ENCODE measurements around the gene TMEM170A. TPM values are rescaled to one million over a fixed set of nuclear protein-coding genes. Genes with fewer than 3 reads are reported as not detected.

The TMEM170A gene
- total RNA-seq, 1 donor from 2014 or later = 21.9 TPM

DNA sequence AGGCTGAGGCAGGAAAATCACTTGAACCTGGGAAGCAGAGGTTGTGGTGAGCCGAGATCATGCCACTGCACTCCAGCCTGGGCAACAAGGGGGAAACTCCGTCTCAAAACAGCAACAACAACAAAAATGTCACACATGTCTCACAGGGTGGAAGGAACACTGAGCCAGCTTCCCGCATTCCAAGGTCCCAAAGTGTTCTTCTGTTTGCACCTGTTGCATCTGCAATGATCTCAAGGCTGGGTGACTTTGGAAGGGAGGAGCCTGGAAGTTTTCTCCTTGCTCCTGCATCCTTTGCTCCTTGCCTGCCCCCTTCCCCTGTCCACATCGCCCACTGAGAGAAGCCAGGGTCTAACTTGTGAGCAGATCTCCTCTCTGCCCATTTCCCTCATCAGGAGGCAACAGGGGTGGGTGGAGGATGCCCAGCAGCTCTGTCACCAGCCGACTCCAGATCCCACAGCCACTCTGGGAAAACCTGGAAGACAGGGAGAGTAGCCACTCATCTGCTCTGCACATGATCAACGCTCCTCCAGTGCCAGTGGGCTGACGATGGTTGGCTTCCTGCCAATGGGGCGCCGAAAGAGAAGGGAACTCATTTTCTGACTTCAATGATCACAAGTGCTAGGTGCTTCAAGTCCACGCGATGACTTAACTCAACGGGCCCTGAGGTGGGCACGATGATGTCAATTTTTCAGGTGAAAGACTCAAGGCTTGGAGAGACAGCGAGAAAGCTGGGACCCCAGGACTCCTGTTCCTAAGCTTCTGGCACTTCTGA lies 18.1 kb upstream of the TMEM170A start:
- no peaks in the 10 kb centered on the region for H3K9me3 ChIP-seq (ENCODE audit: control insufficient read depth in 3 of 3, low read length in 3 of 3)
- H3K27ac ChIP-seq (ENCODE audit: low read depth, low read length) = no peak overlapping the region

DNA sequence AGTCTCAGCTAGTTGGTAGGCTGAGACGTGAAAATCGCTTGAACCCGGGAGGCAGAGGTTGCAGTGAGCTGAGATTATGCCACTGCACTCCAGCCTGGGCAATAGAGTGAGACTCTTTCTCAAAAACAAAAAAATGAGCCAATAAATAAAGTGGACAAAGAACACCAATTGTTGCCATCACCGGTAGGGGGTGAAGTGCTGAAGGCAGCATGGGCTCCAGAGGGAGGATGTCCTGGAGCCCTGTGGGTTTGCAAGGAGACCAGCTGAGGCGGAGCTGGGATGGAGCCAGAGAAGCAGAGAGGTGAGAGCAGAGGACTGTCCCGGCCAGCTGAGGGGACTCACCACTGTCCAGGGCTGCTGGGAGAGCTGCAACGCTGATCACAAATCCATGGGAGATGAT lies 17.0 kb upstream of the TMEM170A start:
- Histone ChIP-seq H3K9me3 (ENCODE audit: control insufficient read depth in 3 of 3, low read length in 3 of 3) (no peaks in the 10 kb centered on the region), H3K27me3 (ENCODE audit: control insufficient read depth in 3 of 3, insufficient read depth in 3 of 3, low read length in 3 of 3) (peaks cover 0 to 6% (median 0%) of the 10 kb centered on the region in 3 donors), H3K9ac (ENCODE audit: low read depth in 1 of 3, low read length in 3 of 3) (no peak overlapping the region), H3K36me3 (ENCODE audit: control insufficient read depth in 3 of 3, insufficient read depth in 3 of 3, low read length in 3 of 3) (no peaks in the 10 kb centered on the region), H3K4me3 (ENCODE audit: low read length in 3 of 3) (no peak overlapping the region), H3K27ac (ENCODE audit: low read depth, low read length) (no peak overlapping the region), H3K4me1 (ENCODE audit: control insufficient read depth in 3 of 3, insufficient read depth in 3 of 3, low read length in 3 of 3) (peaks cover 0 to 6% (median 5%) of the 10 kb centered on the region in 3 donors)

More for the DNA sequence above, 18.1 kb upstream of the TMEM170A start:
- Histone ChIP-seq H3K36me3 (ENCODE audit: control insufficient read depth in 3 of 3, insufficient read depth in 3 of 3, low read length in 3 of 3) (no peaks in the 10 kb centered on the region), H3K27me3 (ENCODE audit: control insufficient read depth in 3 of 3, insufficient read depth in 3 of 3, low read length in 3 of 3) (peaks cover 0 to 6% (median 0%) of the 10 kb centered on the region in 3 donors), H3K4me3 (ENCODE audit: low read length in 3 of 3) (no peak overlapping the region), H3K4me1 (ENCODE audit: control insufficient read depth in 3 of 3, insufficient read depth in 3 of 3, low read length in 3 of 3) (peaks cover 0 to 6% (median 5%) of the 10 kb centered on the region in 3 donors), H3K9ac (ENCODE audit: low read depth in 1 of 3, low read length in 3 of 3) (no peak overlapping the region)

DNA sequence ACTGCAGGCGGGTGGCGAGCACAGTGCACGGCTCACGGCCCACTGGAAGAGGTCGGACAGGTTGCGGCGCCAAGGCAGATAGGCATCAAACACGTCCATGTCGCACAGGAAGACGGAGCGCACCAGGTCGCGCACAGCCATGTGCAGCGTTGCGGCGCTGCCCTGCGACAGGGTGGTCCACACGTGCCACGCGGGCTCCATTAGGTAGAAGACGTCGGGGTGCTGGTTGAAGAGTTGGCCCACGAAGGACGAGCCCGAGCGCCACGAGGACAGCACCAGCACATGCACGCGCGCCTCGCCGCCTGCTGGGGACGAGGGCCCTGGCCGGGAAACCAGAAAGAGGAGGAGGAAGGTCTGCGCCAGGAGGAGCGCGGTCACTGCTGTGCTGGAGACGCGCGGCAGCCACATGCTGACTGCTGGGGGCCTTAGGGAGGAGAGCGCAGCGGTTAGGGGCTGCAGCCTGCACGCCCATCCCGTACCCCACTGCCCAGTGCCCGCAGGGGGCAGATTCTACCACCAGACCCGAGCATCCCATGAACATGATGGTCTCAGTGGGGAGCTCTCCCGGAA lies 15.0 kb upstream of the TMEM170A start:
- Histone ChIP-seq H3K27me3 (ENCODE audit: control insufficient read depth in 3 of 3, insufficient read depth in 3 of 3, low read length in 3 of 3) (no peaks in the 10 kb centered on the region), H3K36me3 (ENCODE audit: control insufficient read depth in 3 of 3, insufficient read depth in 3 of 3, low read length in 3 of 3) (no peaks in the 10 kb centered on the region), H3K9me3 (ENCODE audit: control insufficient read depth in 3 of 3, low read length in 3 of 3) (no peaks in the 10 kb centered on the region), H3K4me1 (ENCODE audit: control insufficient read depth in 3 of 3, insufficient read depth in 3 of 3, low read length in 3 of 3) (peaks cover 0 to 6% (median 5%) of the 10 kb centered on the region in 3 donors), H3K4me3 (ENCODE audit: low read length in 3 of 3) (no peak overlapping the region), H3K27ac (ENCODE audit: low read depth, low read length) (no peak overlapping the region), H3K9ac (ENCODE audit: low read depth in 1 of 3, low read length in 3 of 3) (no peak overlapping the region)

DNA sequence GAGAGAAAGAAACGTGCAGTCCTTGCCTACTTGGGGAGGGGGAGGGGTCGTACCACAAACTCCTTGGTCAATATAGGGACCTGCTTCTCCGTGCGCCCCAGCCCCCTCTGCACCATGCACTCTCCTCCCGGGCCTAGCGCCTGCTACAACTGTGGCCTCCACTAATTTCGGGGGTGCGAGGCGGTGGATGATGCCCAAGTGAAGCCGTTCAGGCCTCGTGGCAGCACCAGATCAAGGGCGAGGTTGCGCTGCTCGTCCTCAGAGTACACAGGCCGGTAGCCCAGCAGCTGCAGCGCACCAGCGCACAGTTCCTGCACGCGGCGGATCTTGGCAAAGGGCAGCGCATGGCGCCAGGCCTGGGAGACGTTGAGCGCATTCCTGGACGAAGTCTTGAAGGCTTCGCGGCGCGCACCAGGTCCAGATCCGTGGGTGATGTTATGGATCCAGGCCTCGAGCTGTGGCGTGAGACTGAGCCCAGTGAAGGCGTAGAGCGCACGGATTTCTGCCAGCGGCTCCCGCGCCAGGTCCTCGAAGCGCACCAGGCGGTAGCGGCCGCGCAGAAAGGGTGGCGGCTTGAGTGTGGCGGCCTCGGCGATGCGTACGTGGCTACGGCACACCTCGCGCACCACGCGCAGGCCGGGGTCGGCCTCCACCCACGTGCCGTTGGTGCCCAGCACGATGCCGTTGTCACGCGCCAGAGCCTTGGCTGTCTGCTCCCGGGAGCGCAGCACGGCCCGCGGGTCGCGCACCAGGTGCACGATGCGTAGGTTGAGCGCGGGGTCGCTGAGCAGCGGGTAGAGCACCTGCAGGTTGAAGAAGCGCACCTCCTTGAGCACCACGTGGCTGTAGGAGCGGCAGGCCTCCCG lies 14.2 kb upstream of the TMEM170A start:
- no peaks in the 10 kb centered on the region for H3K9me3 ChIP-seq (ENCODE audit: control insufficient read depth in 3 of 3, low read length in 3 of 3)
- H3K36me3 ChIP-seq (ENCODE audit: control insufficient read depth in 3 of 3, insufficient read depth in 3 of 3, low read length in 3 of 3) = no peaks in the 10 kb centered on the region
- peaks cover 0 to 6% (median 5%) of the 10 kb centered on the region in 3 donors for H3K4me1 ChIP-seq (ENCODE audit: control insufficient read depth in 3 of 3, insufficient read depth in 3 of 3, low read length in 3 of 3)
- no peaks in the 10 kb centered on the region for H3K27me3 ChIP-seq (ENCODE audit: control insufficient read depth in 3 of 3, insufficient read depth in 3 of 3, low read length in 3 of 3)
- H3K9ac ChIP-seq (ENCODE audit: low read depth in 1 of 3, low read length in 3 of 3) = no peak overlapping the region
- H3K27ac ChIP-seq (ENCODE audit: low read depth, low read length) = no peak overlapping the region
- H3K4me3 ChIP-seq (ENCODE audit: low read length in 3 of 3) = no peak overlapping the region

DNA sequence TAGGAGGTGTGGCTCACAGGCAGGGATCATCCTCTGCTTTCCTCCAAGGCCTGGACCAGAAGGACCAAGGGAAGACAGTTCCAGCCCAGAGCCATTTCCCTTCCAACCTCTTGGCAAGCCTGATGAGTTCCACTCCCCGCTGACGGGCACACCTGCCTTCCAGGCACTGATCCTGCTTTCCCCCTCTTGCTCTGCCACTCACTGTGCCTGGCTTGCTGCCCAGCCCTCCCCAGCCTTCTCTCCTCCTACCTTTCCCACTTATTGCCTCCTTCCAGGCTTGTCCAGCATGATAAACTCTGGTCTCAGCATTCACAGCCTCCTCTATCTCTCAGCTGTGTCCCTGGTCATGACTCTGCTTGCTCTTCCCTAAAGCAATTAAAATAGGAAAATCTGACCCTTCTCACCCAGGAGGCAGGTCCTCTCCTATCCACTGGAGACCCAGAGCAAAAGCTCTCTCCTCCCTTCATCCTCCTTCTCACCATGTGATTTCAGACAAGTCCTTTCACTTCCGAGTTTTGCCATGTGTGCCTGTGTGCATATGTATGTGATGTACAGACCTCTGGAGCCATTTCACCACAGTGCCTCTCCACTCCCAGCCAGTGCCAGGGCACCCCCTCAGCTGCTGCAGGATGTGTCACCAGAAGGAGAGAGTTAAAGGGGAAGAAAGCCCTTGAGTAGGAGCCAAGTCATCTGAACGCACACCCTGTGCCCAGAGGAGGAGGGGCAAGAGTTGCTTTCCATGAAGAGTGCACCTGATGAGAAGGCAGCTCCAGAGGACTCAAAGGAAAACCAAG lies 13.4 kb upstream of the TMEM170A start:
- no peaks in the 10 kb centered on the region for H3K27me3 ChIP-seq (ENCODE audit: control insufficient read depth in 3 of 3, insufficient read depth in 3 of 3, low read length in 3 of 3)
- H3K27ac ChIP-seq (ENCODE audit: low read depth, low read length) = no peak overlapping the region
- no peak overlapping the region for H3K4me3 ChIP-seq (ENCODE audit: low read length in 3 of 3)
- H3K9ac ChIP-seq (ENCODE audit: low read depth in 1 of 3, low read length in 3 of 3) = no peak overlapping the region
- no peaks in the 10 kb centered on the region for H3K36me3 ChIP-seq (ENCODE audit: control insufficient read depth in 3 of 3, insufficient read depth in 3 of 3, low read length in 3 of 3)
- no peaks in the 10 kb centered on the region for H3K9me3 ChIP-seq (ENCODE audit: control insufficient read depth in 3 of 3, low read length in 3 of 3)
- no peaks in the 10 kb centered on the region for H3K4me1 ChIP-seq (ENCODE audit: control insufficient read depth in 3 of 3, insufficient read depth in 3 of 3, low read length in 3 of 3)

DNA sequence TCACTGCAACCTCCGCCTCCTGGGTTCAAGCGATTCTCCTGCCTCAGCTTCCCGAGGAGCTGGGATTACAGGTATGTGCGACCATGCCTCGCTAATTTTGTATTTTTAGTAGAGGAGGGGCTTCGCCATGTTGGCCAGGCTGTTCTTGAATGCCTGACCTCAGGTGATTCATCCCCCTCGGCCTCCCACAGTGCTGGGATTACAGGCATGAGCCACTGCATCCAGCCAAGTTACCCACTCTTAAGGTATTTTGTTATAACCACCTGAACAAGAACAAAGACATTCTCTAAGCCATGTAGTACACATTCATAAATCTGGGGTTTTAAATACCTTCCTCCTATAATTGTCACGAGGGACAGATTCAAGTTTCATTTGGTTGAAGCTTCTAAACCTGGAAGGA lies 12.3 kb upstream of the TMEM170A start:
- H3K27me3 ChIP-seq (ENCODE audit: control insufficient read depth in 3 of 3, insufficient read depth in 3 of 3, low read length in 3 of 3) = no peaks in the 10 kb centered on the region
- H3K9ac ChIP-seq (ENCODE audit: low read depth in 1 of 3, low read length in 3 of 3) = no peak overlapping the region
- no peaks in the 10 kb centered on the region for H3K36me3 ChIP-seq (ENCODE audit: control insufficient read depth in 3 of 3, insufficient read depth in 3 of 3, low read length in 3 of 3)
- no peak overlapping the region for H3K4me3 ChIP-seq (ENCODE audit: low read length in 3 of 3)
- H3K27ac ChIP-seq (ENCODE audit: low read depth, low read length) = no peak overlapping the region
- H3K9me3 ChIP-seq (ENCODE audit: control insufficient read depth in 3 of 3, low read length in 3 of 3) = no peaks in the 10 kb centered on the region
- no peaks in the 10 kb centered on the region for H3K4me1 ChIP-seq (ENCODE audit: control insufficient read depth in 3 of 3, insufficient read depth in 3 of 3, low read length in 3 of 3)

DNA sequence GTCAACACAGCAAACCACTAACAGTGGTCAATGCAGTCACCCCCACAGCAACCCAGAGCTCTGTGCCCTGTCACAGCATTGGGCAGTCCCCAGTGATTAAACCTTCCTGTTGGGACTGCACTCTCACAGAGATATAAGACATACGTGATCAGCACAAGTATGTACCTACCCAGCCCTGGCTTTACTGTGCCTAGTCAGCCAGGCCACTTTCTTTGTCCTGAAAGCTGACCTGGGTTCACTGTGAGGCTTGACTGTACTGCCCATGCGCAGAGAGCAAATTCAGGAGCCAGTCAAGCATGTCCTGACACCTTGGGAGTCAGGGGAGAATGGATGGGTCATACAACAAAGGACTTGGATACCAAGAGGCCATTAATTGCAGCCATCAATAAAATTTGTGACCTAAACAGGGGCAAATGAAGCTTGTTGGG lies 10.9 kb upstream of the TMEM170A start:
- no peak overlapping the region for H3K27ac ChIP-seq (ENCODE audit: low read depth, low read length)
- no peak overlapping the region for H3K9ac ChIP-seq (ENCODE audit: low read depth in 1 of 3, low read length in 3 of 3)
- H3K4me3 ChIP-seq (ENCODE audit: low read length in 3 of 3) = no peak overlapping the region
- no peaks in the 10 kb centered on the region for H3K27me3 ChIP-seq (ENCODE audit: control insufficient read depth in 3 of 3, insufficient read depth in 3 of 3, low read length in 3 of 3)
- no peaks in the 10 kb centered on the region for H3K9me3 ChIP-seq (ENCODE audit: control insufficient read depth in 3 of 3, low read length in 3 of 3)
- no peaks in the 10 kb centered on the region for H3K4me1 ChIP-seq (ENCODE audit: control insufficient read depth in 3 of 3, insufficient read depth in 3 of 3, low read length in 3 of 3)
- H3K36me3 ChIP-seq (ENCODE audit: control insufficient read depth in 3 of 3, insufficient read depth in 3 of 3, low read length in 3 of 3) = no peaks in the 10 kb centered on the region

DNA sequence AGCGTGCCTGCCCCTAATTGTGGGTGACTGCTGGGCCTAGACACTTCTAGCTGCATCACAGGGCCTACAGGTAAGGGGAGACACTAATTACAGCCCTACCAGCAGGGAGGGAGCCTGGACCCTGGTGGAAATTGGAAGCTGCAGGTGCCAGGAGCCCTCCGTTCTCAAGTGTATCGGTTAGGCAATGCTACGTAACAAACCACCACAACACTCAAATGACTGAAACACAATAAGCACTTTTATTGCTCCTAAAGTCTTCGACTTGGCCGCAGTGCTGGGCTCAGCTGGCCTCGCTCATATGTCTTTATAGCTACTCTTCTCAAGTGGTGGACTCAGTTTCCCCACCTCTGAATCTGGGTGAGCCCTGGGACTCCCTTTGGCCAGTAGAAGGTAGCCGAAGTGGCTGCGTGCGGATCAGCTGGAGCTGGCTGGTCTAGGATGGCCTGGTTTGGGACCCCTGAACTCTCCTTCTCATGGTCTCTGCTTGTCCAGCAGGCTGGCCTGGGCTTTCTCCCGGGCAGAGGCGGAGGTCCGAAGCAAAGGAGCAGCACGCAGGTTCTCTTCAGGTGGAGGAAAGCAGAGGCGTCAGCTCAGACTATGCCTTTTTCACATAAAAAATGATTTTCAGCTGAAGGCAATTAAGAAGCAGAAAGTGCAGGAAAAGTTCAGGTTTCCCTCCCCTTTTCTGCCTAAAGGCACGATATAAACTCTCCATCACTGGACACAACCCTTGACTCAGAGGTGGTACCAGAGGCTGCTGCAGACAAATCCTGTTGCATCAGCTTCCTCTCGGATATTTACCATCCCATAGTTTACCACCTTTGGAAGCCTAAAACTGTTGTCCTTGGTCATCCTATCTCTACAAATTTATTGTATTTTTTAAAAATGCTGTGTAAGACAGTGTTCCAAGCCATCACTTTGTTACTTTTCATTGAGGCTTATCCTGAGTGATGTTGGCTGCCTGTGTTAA lies 8.7 kb upstream of the TMEM170A start:
- Histone ChIP-seq H3K27me3 (ENCODE audit: control insufficient read depth in 3 of 3, insufficient read depth in 3 of 3, low read length in 3 of 3) (no peaks in the 10 kb centered on the region), H3K4me3 (ENCODE audit: low read length in 3 of 3) (no peak overlapping the region), H3K9ac (ENCODE audit: low read depth in 1 of 3, low read length in 3 of 3) (no peak overlapping the region), H3K36me3 (ENCODE audit: control insufficient read depth in 3 of 3, insufficient read depth in 3 of 3, low read length in 3 of 3) (no peaks in the 10 kb centered on the region), H3K27ac (ENCODE audit: low read depth, low read length) (no peak overlapping the region), H3K4me1 (ENCODE audit: control insufficient read depth in 3 of 3, insufficient read depth in 3 of 3, low read length in 3 of 3) (no peaks in the 10 kb centered on the region), H3K9me3 (ENCODE audit: control insufficient read depth in 3 of 3, low read length in 3 of 3) (no peaks in the 10 kb centered on the region)
